NCI-H748 (cell line): ENCODE data around the gene SPHKAP.
"Not testable (repeated sequence)": the region's sequence is repeated elsewhere in the genome, so short reads cannot be mapped to it uniquely, and the experiment has no call there.

Source experiments
- DNase-seq: peaks from one replicate; lab custom pipeline; 2025; ENCODE audit not compliant: unreplicated experiment; lab: John Stamatoyannopoulos, UW

The SPHKAP gene

GRCh38 chr2:228039752-228040534 lies 141.5 kb downstream of the SPHKAP start:
- DNase-seq = peak; percentile 29

DNA sequence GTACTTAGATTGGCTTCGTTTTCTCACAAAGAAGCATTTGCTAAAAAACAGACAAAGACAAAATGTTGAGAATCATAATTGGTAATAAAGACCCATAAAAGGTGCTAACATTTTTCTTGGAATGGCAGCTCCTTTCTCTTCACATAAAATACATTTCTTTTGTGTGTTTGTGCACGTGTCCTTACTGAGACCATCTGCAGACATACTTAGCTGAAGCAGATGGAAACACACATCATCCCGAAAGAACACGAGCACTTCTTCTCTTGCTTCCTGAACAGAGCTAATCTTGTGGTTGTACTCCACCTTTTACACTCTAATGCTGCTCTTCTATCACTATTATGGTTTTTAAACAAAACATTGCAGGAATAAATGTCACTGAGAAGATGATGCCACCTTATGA lies 142.5 kb downstream of the SPHKAP start:
- DNase-seq = no peak

DNA sequence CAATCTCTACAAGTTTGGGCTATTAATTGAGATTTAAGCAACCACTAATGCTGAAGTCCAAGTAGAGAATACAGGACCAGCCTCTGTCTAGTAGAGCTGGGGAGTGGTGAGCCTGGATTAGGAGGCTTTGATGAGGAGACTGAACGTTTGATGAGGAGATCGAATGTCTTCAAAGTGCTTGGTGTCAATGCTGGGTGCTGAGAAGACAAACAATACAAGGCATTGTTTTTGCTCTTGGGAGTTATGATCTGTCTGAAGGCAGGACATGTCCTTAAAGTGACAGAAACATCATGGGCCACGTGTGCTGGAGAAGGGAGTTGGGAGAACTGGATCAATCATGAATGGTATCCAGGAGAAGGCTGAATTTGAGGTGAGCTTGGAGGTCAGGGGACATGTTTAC lies 143.6 kb downstream of the SPHKAP start:
- no peak for DNase-seq

- no peak for DNase-seq
Measured at GRCh38 chr2:228023619-228024018, 157.9 kb downstream of the SPHKAP start.

- DNase-seq = no peak
Measured at GRCh38 chr2:228018311-228018710, 163.2 kb downstream of the SPHKAP start.

- DNase-seq = peak; percentile 46
Measured at GRCh38 chr2:228017784-228018183, 163.7 kb downstream of the SPHKAP start.

DNA sequence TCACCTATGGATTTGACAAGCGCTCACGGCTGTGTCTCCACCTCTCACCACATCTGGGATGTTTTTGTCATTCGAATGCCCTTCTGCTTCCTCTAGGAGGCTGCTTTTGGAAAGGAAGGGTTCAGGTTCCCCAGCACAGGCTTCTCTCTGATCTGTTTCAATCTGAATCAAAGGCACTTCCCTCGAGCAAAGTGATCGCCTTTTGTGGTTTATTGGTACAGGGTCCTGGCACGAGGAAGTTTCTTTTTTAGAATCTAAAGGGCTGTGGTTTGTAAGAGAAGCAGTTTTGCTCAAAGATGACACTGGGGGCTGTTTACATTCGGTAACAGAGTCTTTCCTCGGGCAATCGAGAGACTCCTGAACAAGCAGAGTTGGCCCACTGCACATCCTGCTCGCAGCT lies 165.1 kb downstream of the SPHKAP start:
- DNase-seq = no peak

DNA sequence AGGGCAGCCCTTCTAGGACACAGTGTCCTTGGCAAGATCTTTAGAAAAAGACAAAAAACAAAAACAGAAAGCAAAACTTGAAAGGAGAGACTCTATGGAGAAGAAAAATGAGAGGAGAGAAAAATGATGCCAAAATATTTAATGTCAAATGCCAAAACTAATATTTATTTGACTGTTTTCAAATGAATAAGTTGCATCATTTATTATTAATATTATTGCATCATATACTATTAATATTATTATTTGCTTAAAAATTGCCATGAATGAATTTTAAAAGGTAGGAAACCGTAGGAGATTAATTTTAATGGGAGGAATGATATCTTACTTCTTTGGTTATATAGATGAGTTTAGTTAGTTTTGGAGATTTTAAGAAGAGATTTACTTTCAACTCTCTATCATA lies 165.7 kb downstream of the SPHKAP start:
- no peak for DNase-seq

DNA sequence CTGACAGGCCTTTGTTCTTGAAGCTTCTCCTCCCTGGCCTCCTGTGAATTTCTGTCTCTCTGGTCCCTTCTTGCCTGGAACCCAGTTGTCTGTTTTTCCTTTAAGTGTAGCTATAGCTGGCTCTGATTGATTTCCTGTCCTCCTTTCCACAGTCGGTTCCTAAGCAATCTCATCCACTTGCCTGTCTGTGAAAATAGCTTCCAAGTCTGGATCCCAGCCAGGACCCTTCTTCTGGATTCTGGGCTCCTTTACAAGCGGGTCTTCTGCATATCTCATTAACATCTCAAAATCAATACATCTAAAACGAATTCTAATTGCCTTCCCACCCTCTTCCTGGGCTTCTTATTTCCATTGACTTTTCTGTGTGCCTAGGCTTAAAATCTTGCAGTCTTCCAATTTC lies 185.1 kb downstream of the SPHKAP start:
- no peak for DNase-seq

DNA sequence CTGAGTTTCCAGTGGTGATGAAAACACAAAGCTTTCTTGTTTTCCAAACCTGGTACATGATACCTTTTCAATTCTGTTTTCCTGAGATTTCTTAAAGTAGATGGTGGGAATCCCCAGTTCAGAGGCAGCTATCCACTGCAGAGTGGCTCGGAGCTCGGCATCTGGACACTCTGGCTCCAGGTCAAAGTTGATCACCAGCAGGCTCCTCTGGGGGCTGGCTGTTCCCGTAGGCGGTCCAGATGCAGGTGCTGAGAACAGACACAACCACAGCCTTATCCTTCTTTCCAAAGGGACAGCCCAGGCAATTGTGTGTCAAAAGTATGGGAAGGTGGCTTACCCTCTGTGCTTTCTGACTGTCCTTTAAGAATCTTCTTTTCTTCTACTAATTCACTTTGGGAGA lies 190.6 kb downstream of the SPHKAP start:
- no peak for DNase-seq

DNA sequence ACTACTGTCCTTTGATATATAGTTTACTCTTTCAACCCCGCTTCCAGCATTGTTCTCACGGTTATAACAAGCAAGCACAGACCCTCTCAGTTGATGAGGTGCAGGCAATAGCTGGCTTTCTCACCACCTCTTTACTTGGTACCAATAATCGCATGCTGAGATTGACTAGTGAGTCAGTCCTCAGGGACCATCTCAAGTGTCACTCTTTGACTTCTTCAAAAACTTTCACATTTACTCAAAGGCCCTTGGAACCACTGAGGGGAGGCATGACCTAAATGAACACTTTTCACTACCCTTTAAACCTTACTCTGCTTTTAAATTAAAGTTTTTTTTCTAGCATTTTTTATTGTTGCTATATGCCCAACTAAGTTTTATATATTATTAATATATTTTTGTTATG lies 208.2 kb downstream of the SPHKAP start:
- no peak for DNase-seq

DNA sequence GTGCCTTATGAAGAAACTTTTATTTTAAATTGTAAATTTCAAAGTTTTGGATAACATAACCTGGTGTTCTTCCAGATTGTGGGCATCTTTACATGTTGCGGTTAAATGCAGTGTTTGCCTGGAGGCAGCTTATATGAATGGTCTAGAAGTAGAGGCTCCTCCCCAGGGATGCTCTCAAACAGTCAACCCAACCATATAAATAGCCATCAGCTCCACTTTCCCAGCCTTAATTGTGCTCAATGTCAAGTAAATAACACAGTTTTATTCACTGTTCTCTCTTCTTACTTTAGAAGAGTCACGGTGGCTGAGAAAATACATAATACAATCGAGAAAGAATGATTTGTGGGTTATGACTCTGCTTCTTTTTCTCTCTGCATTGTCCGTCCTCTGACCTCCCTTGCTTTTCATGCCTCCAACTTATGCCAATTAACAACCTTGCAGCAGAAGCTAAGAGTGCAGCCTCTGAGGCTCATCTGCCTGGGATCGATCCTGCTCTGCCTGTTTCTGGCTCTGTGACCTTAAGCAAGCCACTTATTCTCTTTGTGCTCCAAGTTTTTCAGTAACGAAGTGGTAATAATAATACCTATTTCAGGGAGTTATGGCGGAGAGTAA lies 209.8 kb downstream of the SPHKAP start:
- DNase-seq = no peak

DNA sequence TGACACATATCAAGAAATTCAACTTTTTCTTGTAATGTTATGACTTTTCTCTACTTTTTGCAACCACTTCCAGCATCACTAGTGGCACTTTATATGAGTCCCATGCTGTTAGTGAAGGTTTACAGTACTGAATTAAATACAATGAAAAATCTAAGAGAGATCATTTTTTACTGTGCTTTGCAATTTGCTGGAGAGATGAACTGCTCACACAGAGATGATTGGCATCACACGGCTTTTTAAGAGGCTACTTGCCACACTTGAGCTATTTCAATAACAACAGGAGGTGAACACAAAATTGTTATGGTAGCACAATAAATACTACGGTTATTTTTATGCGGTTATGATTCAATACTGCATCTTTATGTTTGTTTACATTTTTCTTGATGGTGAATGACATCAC lies 221.2 kb downstream of the SPHKAP start:
- no peak for DNase-seq

DNA sequence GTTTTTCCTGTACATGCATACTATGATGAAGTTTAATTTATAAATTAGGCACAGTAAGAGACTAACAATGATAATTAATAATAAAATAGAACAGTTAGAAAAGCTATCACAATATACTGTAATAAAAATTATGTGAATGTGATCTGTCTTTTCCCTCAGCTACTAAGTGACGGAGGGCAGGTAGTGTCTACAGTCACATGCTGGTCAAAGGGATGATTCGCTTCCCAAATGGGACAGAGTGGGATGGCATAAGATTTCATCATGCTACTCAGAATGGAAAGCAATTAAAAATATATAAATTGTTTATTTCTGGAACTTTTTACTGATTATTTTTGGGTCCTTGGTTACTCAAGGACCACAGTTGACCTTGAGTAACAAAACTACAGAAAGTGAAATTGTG lies 238.5 kb downstream of the SPHKAP start:
- DNase-seq = no peak

DNA sequence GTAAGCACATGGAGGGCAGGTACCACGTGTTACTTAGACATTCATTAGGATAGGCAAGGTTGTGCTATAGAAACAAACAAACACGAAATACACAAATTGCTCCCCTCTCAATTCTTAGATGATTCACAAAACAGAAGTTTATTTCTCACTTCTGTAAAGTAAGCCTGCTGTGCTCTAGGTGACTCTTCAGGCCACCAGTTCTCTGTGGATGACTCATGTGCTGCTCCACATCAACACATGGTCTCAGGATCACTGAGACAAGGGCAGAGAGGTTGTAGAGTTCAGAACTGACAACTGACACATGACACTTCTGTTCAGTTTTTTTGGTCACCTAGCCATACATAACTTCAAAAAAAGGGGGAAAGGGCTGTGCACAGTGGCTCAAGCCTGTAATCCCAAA lies 239.5 kb downstream of the SPHKAP start:
- DNase-seq = no peak

GRCh38 chr2:227939271-227940027 lies 242.0 kb downstream of the SPHKAP start:
- peak; percentile 57 for DNase-seq

GRCh38 chr2:227936249-227936648 lies 245.2 kb downstream of the SPHKAP start:
- not testable (repeated sequence) for DNase-seq

GRCh38 chr2:227933884-227934283 lies 247.6 kb downstream of the SPHKAP start:
- no peak for DNase-seq

GRCh38 chr2:227932403-227932802 lies 249.1 kb downstream of the SPHKAP start:
- DNase-seq = no peak

GRCh38 chr2:227932001-227932400 lies 249.5 kb downstream of the SPHKAP start:
- no peak for DNase-seq
